Naive thymus-derived CD4-positive, alpha-beta T cell (primary cell): Measurements from ENCODE around the gene ZBTB18. TPM values are rescaled to one million over a fixed set of nuclear protein-coding genes. Genes with fewer than 3 reads are reported as not detected.

Experiments used
- ATAC-seq: fragments of 150-1000 bp; cut with Tn5 transposase; 2 replicates; pipeline ENCODE4 v1.10.0; 2021; ENCODE audit warnings: mild to moderate bottlenecking, moderate library complexity
- CTCF ChIA-PET: fragments of 350-600 bp; sonication (Branson Sonifier 250); formaldehyde crosslinking; loops from one replicate; lab custom pipeline; 2021; ENCODE audit warnings: antibody characterized with exemption; lab: Charles Lee
- POLR2A ChIA-PET: fragments of 350-600 bp; sonication (Branson Sonifier 250); formaldehyde crosslinking; loops from one replicate; lab custom pipeline; 2021; ENCODE audit warnings: antibody characterized with exemption, inconsistent platforms; lab: Charles Lee
- DNase-seq, 9 donors: peaks; one replicate each; pipeline versions ENCODE4 v3.0.0 to v3.0.0-alpha.2; 2020 to 2022; ENCODE audit warnings: mixed read lengths in 1 of 9
- H3K27ac ChIP-seq: one replicate; pipeline ENCODE4 v1.7.0; 2013; ENCODE audit warnings: mild to moderate bottlenecking, low read depth, low read length, moderate library complexity
- H3K27me3 ChIP-seq, 2 donors: one replicate each; pipeline ENCODE4 v1.7.0; 2013; ENCODE audit warnings: low read length in 2 of 2, mild to moderate bottlenecking in 2 of 2, moderate library complexity in 2 of 2; ENCODE audit not compliant: control insufficient read depth in 2 of 2, insufficient read depth in 2 of 2
- H3K36me3 ChIP-seq, 3 experiments: 1 replicate in 2 of 3; 2 replicates in 1 of 3; pipeline ENCODE4 v1.7.0; 2013; ENCODE audit warnings: low read length in 3 of 3, mild to moderate bottlenecking in 3 of 3, moderate library complexity in 1 of 3; ENCODE audit not compliant: insufficient read depth in 3 of 3, control insufficient read depth in 2 of 3
- H3K4me1 ChIP-seq, 2 donors: one replicate each; pipeline ENCODE4 v1.7.0; 2013; ENCODE audit warnings: low read length in 2 of 2, mild to moderate bottlenecking in 2 of 2, moderate library complexity in 1 of 2; ENCODE audit not compliant: control insufficient read depth in 2 of 2, insufficient read depth in 2 of 2
- H3K4me3 ChIP-seq: 2 replicates; pipeline ENCODE4 v1.7.0; 2013; ENCODE audit warnings: mild to moderate bottlenecking, low read length
- H3K9me3 ChIP-seq, 3 experiments: 1 replicate in 2 of 3; 2 replicates in 1 of 3; pipeline ENCODE4 v1.7.0; 2013; ENCODE audit warnings: low read length in 3 of 3; ENCODE audit not compliant: control insufficient read depth in 2 of 3
- H3K27ac Mint-ChIP-seq, 9 donors: one replicate each; pipeline ENCODE4 v1.8.0; 2020 to 2022; ENCODE audit warnings: mixed read lengths in 9 of 9, mild to moderate bottlenecking in 8 of 9, moderate library complexity in 5 of 9, inconsistent platforms in 2 of 9
- H3K27me3 Mint-ChIP-seq, 5 donors: one replicate each; pipeline ENCODE4 v1.8.0; 2021 to 2022; ENCODE audit warnings: mixed read lengths in 5 of 5, mild to moderate bottlenecking in 1 of 5
- H3K36me3 Mint-ChIP-seq, 5 donors: one replicate each; pipeline ENCODE4 v1.8.0; 2020 to 2022; ENCODE audit warnings: mixed read lengths in 5 of 5, mild to moderate bottlenecking in 3 of 5, inconsistent platforms in 1 of 5
- H3K4me1 Mint-ChIP-seq, 7 donors: one replicate each; pipeline ENCODE4 v1.8.0; 2020 to 2022; ENCODE audit warnings: mixed read lengths in 7 of 7, mild to moderate bottlenecking in 3 of 7, inconsistent platforms in 1 of 7
- H3K4me3 Mint-ChIP-seq, 10 donors: one replicate each; pipeline ENCODE4 v1.8.0; 2020 to 2022; ENCODE audit warnings: mild to moderate bottlenecking in 10 of 10, mixed read lengths in 10 of 10, moderate library complexity in 6 of 10, inconsistent platforms in 2 of 10
- H3K9me3 Mint-ChIP-seq, 11 donors: one replicate each; pipeline ENCODE4 v1.8.0; 2020 to 2022; ENCODE audit warnings: mixed read lengths in 11 of 11, mild to moderate bottlenecking in 4 of 11, inconsistent platforms in 1 of 11, moderate library complexity in 1 of 11
- intact Hi-C, 2 donors: fragments of 100-400 bp; cut with micrococcal nuclease; formaldehyde crosslinking; loops; one replicate each; pipeline ENCODE4 v1.15.1; 2023
- polyA plus RNA-seq, 2 donors: library from polyadenylated mRNA; unstranded; fragments of 300-500 nt; fragmentation: Illumina TruSeq; gene quantifications; one replicate each; pipeline ENCODE4 v1.2.3, GENCODE V29; 2021
- total RNA-seq, 6 experiments: library from RNA in 5 of 6; stranded (reverse) in 5 of 6; gene quantifications; 1 replicate in 5 of 6; 2 replicates in 1 of 6; pipeline ENCODE4 v1.2.3 and lab custom pipeline; 2021 to 2026

Gene ZBTB18
- total and polyA plus RNA-seq, 7 experiments from 2014 or later: 3.6 to 90.7 (median 42.4) TPM

DNA sequence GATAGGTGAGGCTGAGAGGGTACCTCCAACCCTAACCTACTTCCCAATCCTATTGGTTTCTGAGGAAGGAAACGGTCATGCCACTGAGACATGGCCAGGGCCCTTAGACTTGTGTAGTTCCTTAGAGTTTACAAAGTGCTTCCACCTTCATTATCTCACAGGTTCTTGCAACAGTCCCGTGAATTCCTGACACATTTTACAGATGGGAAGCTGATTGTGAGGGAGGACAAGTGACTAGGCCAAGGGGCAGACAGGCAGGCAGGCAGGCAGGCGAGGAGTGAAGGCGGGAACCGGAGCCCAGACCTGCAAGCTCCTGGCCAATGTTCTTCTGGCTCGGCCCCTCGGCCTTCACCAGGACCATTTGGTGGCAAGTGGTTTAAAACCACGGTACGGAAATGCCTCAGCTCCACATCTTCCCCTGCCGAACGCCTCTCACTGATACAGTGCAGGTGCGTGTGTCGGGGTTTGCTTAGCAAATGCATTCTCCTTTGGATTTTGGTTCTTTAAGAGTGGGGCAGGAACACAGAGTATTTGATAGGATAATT lies 45.1 kb downstream of the ZBTB18 start:
- ChIA-PET POLR2A (interaction anchor here (0.6 to 1.3 kb wide), 2 partner anchors 43 to 49 kb away, joined by 3 to 4 read pairs; no protein-coding TSS in a partner anchor), CTCF (no interaction called here)
- no peak overlapping the region for H3K4me3 ChIP-seq
- intact Hi-C loops: no loop called here
- Mint-ChIP-seq H3K27ac (no peak overlapping the region), H3K4me3 (no peak overlapping the region), H3K27me3 (peaks cover 0 to 16% (median 6%) of the 10 kb centered on the region in 5 donors), H3K9me3 (peaks cover 0 to 1% (median 0%) of the 10 kb centered on the region in 11 donors), H3K4me1 (peaks cover 8 to 34% (median 17%) of the 10 kb centered on the region in 7 donors), H3K36me3 (no peaks in the 10 kb centered on the region)
- ATAC-seq: no peak
- no peaks in the 10 kb centered on the region for H3K36me3 ChIP-seq
- no peak for DNase-seq
- no peaks in the 10 kb centered on the region for H3K9me3 ChIP-seq
- no peaks in the 10 kb centered on the region for H3K27me3 ChIP-seq
- H3K4me1 ChIP-seq: peaks cover 0 to 14% of the 10 kb centered on the region in 2 donors
- H3K27ac ChIP-seq: no peak overlapping the region

GRCh38 chr1:244096691-244097090 lies 45.6 kb downstream of the ZBTB18 start:
- CTCF ChIA-PET: no interaction called here
- Histone ChIP-seq H3K36me3 (no peaks in the 10 kb centered on the region), H3K27me3 (no peaks in the 10 kb centered on the region), H3K27ac (no peak overlapping the region), H3K4me1 (peaks cover 0 to 16% of the 10 kb centered on the region in 2 donors), H3K4me3 (no peak overlapping the region), H3K9me3 (no peaks in the 10 kb centered on the region)
- POLR2A ChIA-PET: interaction anchor here (1.3 to 1.4 kb wide), 2 partner anchors 8 to 50 kb away, joined by 4 read pairs; no protein-coding TSS in a partner anchor
- no peak overlapping the region for H3K27ac Mint-ChIP-seq
- H3K4me3 Mint-ChIP-seq: no peak overlapping the region
- no peak for ATAC-seq
- peaks cover 0 to 1% (median 0%) of the 10 kb centered on the region in 11 donors for H3K9me3 Mint-ChIP-seq
- intact Hi-C loops: no loop called here
- no peaks in the 10 kb centered on the region for H3K36me3 Mint-ChIP-seq
- peaks cover 8 to 39% (median 23%) of the 10 kb centered on the region in 7 donors for H3K4me1 Mint-ChIP-seq
- DNase-seq: no peak
- H3K27me3 Mint-ChIP-seq: peaks cover 0 to 19% (median 6%) of the 10 kb centered on the region in 5 donors

DNA sequence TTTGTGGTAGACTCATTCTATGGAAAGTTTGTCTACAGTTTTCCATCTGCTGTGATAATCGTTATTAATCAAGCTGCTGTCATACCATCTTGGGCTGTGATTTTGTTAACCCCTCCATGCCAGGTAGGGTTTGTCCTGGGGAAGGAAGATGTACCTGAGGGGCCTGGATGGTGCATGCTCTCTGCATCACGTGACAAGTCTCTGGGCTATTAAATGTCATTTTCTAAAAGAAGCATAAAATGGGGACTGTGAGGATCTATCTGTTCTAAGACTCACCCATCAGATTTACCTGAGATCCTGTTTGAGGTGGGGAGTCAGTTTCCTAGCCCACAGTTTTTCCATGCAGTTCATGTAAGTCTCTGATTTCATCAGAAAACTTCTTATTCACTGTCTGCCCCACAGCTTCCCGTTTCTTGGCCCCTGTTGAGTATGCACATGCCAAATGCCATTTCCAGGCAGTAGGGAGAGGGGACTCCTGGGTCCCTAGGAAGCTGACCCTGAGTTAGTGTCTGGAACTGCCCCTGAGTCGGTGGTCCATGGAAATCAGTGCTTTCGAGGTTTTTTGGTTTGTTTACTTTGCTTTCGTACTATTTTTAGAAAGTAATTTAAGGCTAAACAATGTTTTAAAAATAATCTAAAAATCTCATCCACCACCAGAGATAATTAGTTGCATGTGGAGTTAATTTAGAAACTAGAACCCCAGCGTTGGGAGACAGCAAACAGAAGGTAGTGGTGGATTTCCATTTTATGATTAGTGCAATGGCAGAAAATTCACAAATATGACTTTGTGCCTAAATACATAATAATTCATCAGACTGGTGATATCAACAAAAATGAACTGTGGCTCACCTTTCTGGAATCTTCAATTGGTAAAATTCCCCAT lies 46.7 kb downstream of the ZBTB18 start:
- no peaks in the 10 kb centered on the region for H3K36me3 ChIP-seq
- POLR2A ChIA-PET: interaction anchor here (0.6 to 1.4 kb wide), 4 partner anchors 8 to 51 kb away, joined by 4 to 5 read pairs (median 4); no protein-coding TSS in a partner anchor
- H3K27ac ChIP-seq: no peak overlapping the region
- H3K4me1 Mint-ChIP-seq: peaks cover 8 to 36% (median 24%) of the 10 kb centered on the region in 7 donors
- H3K9me3 ChIP-seq: no peaks in the 10 kb centered on the region
- intact Hi-C loops: no loop called here
- H3K27me3 Mint-ChIP-seq: peaks cover 0 to 19% (median 6%) of the 10 kb centered on the region in 5 donors
- DNase-seq: no peak
- H3K4me3 Mint-ChIP-seq: no peak overlapping the region
- H3K9me3 Mint-ChIP-seq: peaks cover 0 to 1% (median 0%) of the 10 kb centered on the region in 11 donors
- H3K36me3 Mint-ChIP-seq: no peaks in the 10 kb centered on the region
- ATAC-seq: no peak
- H3K4me3 ChIP-seq: no peak overlapping the region
- CTCF ChIA-PET: no interaction called here
- no peak overlapping the region for H3K27ac Mint-ChIP-seq
- H3K27me3 ChIP-seq: no peaks in the 10 kb centered on the region
- H3K4me1 ChIP-seq: peaks cover 0 to 16% of the 10 kb centered on the region in 2 donors

GRCh38 chr1:244099258-244099930 lies 48.3 kb downstream of the ZBTB18 start:
- POLR2A ChIA-PET: interaction anchor here (2.2 to 2.8 kb wide), 2 partner anchors 25 to 52 kb away, joined by 8 to 10 read pairs; no protein-coding TSS in a partner anchor

DNA sequence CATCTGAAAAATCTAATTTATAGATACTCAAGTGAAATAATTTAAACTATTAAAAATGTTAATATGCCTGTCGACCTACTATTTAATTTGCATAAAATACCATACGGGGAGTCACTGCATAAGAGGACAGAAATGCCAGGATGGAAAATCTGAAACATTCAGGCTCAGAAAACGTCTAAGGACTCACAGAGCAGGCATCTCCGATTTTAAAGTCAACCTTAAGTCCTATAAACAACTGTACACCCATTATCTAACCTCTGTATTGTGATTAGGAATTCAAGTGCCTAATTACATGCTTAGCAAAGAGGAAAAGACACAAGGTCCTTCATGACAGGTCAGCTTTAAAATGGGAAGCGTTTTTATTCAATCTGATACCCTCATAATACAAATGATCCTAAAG lies 49.2 kb downstream of the ZBTB18 start:
- Mint-ChIP-seq H3K27ac (peak overlapping the region in 3 of 9 donors; percentile 38 to 76 (median 44)), H3K4me3 (peak overlapping the region in 5 of 10 donors; percentile 56 to 81 (median 70)), H3K4me1 (peaks cover 8 to 27% (median 22%) of the 10 kb centered on the region in 7 donors), H3K27me3 (peaks cover 0 to 22% (median 11%) of the 10 kb centered on the region in 5 donors), H3K36me3 (no peaks in the 10 kb centered on the region), H3K9me3 (peaks cover 0 to 1% (median 0%) of the 10 kb centered on the region in 11 donors)
- ChIA-PET CTCF (no interaction called here), POLR2A (interaction anchor here (1.2 to 2.8 kb wide), 4 partner anchors 11 to 53 kb away, joined by 3 to 10 read pairs (median 6); no protein-coding TSS in a partner anchor)
- no peak for DNase-seq
- H3K36me3 ChIP-seq: no peaks in the 10 kb centered on the region
- H3K4me3 ChIP-seq: no peak overlapping the region
- no peaks in the 10 kb centered on the region for H3K9me3 ChIP-seq
- H3K4me1 ChIP-seq: peaks cover 0 to 16% of the 10 kb centered on the region in 2 donors
- H3K27me3 ChIP-seq: no peaks in the 10 kb centered on the region
- no peak overlapping the region for H3K27ac ChIP-seq
- intact Hi-C loops: loop anchor here in 1 of 2 donors (1.0 to 2.0 kb wide), 2 partner anchors 25 to 50 kb away; no protein-coding TSS in a partner anchor
- no peak for ATAC-seq

More at GRCh38 chr1:244099258-244099930, 48.3 kb downstream of the ZBTB18 start:
- Mint-ChIP-seq H3K36me3 (no peaks in the 10 kb centered on the region), H3K4me3 (no peak overlapping the region), H3K9me3 (peaks cover 0 to 1% (median 0%) of the 10 kb centered on the region in 11 donors), H3K27ac (peak overlapping the region in 1 of 9 donors; percentile 5), H3K27me3 (peaks cover 0 to 20% (median 7%) of the 10 kb centered on the region in 5 donors), H3K4me1 (peaks cover 8 to 27% (median 22%) of the 10 kb centered on the region in 7 donors)
- no peak for DNase-seq
- H3K27ac ChIP-seq: no peak overlapping the region
- H3K4me3 ChIP-seq: no peak overlapping the region
- H3K27me3 ChIP-seq: no peaks in the 10 kb centered on the region
- H3K9me3 ChIP-seq: no peaks in the 10 kb centered on the region
- peaks cover 0 to 16% of the 10 kb centered on the region in 2 donors for H3K4me1 ChIP-seq
- ATAC-seq: no peak
- CTCF ChIA-PET: no interaction called here
- no peaks in the 10 kb centered on the region for H3K36me3 ChIP-seq
- intact Hi-C loops: no loop called here
